ENCODE data around the gene GALNT16.

- TF ChIP-seq CTCF (IDR thresholded peaks at IDR 0.05) (no peak), POLR2A (IDR thresholded peaks at IDR 0.05) (no peak)
Measured at GRCh38 chr14:69240527-69241173, 19.3 kb upstream of the GALNT16 start.
